Effector CD8-positive, alpha-beta T cell (primary cell): Measurements from ENCODE around the gene ITSN1.
"Not testable (repeated sequence)": the region's sequence is repeated elsewhere in the genome, so short reads cannot be mapped to it uniquely, and the experiment has no call there.

Experiments
- DNase-seq: peaks from one replicate; lab custom pipeline; 2025; lab: John Stamatoyannopoulos, UW

Gene ITSN1

GRCh38 chr21:33770542-33770941 is 128.2 kb downstream of the ITSN1 start:
- no peak for DNase-seq

GRCh38 chr21:33771976-33772375 is 129.7 kb downstream of the ITSN1 start:
- no peak for DNase-seq

- no peak for DNase-seq
These were observed 132.2 kb downstream of the ITSN1 start for GRCh38 chr21:33774551-33774950.

DNA sequence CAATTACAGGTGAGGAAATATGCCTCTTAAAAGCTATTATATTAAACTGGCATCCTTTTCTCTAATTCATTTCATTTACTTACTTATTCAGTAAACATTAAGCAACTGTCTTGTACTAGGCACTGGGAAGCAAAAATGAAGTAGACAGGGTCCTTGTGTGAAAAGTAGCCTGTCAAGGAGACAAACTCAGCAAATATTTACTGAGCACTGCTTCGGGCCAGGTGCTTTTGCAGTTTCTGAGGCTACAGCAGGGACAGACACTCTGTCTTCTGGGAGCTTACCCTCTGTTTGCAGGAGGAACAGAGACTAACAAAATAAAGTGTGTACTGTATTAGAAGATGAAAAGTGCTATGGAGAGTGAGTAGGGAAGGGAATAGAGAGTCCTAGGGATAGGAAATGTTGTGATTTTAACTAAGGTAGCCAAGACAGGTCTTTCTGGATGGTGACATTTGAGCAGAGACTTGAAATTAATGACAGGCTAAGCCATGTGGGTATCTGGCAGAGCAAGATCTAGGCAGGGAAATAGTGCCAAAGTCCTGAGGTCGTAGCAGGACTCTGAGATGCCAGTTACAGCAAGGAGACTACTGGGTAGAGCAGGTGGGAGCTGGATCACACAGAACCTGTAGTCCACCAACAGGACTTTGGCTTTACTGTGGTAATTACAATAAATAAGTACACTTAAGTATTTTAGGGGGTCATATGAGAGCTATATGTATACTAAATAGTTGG is 133.0 kb downstream of the ITSN1 start:
- no peak for DNase-seq

DNA sequence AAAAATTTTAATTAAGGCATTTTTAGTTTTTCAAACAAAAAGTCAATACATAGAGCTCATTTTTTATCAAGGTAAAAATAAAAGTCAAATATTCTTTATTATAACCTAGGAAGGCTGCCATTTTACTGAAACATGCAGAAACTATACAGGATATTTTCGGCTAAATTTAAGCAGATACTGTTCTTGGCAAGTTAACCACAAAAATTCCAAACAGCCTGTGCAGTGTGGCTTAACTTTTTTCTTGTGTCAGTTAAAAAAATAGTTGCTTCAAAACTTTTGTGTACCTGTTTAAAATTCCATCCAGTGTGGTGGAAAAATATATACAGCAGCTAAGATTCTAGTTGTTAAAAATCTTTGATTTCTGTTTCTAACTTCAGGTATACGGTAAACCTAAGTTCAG is 138.3 kb downstream of the ITSN1 start:
- DNase-seq, result no peak

GRCh38 chr21:33781121-33781520 is 138.8 kb downstream of the ITSN1 start:
- no peak for DNase-seq

GRCh38 chr21:33783187-33783979 is 141.1 kb downstream of the ITSN1 start:
- no peak for DNase-seq

- no peak for DNase-seq
These were observed 145.1 kb downstream of the ITSN1 start for GRCh38 chr21:33787431-33787830.

DNA sequence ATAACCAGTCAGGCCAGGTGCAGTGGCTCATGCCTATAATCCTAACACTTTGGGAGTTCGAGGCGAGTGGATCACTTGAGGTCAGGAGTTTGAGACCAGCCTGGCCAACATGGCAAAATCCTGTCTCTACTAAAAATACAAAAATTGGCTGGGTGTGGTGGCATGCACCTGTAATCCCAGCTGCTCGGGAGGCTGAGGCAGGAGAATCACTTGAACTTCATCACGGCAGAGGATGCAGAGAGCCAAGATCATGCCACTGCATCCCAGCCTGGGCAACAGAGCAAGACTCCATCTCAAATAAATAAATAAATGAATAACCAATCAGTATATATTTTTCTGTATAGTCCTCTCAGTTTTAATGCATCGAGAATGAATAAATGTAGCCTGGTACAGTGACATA is 146.1 kb downstream of the ITSN1 start:
- DNase-seq, result not testable (repeated sequence)

GRCh38 chr21:33789697-33790096 is 147.4 kb downstream of the ITSN1 start:
- no peak for DNase-seq

- no peak for DNase-seq
These were observed 148.8 kb downstream of the ITSN1 start for GRCh38 chr21:33791073-33791472.

DNA sequence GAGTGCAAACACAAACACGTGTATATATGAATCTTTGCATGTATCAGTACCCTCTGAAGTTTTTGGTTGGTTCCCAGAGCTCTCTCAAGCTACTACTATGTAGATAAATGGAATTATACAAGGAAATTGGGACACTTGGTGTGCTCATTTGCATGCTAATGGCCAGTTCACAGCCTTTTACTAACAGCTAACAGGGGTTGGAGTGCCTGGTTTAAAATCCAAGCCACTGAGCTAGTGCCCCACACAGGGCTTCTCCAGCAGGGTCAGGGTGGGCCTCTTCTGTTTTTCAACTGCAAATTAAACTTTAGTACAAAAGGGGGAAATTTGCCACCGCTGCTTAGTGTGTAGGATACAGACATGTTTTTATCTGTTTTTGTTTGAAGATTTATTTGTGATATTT is 152.3 kb downstream of the ITSN1 start:
- DNase-seq, result no peak

- no peak for DNase-seq
These were observed 155.3 kb downstream of the ITSN1 start for GRCh38 chr21:33797565-33797964.

DNA sequence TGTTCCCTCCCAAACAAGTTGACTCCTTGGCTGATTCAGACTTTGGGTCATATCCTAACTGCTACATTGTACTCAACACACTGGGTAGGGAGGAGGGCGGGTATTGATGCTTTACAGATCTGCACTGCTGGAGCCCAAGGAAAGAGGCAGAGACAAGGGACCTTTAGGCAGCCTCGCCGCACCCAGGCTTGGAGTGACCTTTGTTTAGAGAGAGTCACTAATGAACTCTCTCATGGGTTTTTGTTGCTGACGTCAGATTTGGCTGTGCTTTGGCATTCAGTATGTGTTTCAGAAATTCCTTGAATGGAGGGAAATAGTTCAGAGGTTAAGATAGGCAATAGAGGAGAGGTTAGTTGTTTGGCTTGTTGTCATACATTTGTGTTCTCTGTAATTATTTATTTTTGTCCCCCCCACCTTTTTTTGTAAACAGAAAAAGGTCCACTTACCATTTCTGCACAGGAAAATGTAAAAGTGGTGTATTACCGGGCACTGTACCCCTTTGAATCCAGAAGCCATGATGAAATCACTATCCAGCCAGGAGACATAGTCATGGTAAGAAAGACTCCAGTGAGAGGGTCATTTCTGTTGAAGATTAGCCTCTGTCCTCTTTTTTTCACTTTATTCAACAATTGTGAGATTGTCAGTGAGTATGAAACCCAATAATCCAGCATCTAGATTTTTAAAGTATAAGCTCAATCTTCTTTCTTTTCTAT is 157.2 kb downstream of the ITSN1 start:
- no peak for DNase-seq

DNA sequence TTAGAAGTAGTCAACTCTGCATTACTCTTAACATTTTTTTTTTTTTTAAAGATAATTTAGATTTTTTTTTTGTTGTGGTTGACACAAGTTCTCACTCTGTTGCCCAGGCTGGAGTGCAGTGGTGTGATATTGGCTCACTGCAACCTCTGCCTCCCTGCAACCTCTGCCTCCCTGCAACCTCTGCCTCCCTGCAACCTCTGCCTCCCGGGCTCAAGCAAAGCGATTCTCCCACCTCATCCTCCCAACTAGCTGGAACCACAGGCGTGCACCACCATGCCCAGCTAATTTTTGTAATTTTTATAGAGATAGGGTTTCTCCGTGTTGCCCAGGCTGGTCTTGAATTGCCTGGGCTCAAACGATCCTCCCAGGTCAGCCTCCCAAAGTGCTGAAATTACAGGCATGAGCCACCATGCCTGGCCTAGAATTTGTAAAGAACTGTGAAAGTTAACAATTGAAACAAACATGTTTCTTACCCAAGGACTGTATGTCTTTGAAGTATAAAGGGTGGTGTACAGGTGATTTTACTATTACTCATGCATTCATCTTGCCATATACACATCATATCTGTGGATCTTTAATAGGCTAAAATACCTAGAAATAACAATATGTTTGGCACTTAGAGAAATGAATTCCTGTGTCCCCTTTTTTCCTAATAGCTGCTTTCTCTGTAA is 158.6 kb downstream of the ITSN1 start:
- DNase-seq, result no peak

DNA sequence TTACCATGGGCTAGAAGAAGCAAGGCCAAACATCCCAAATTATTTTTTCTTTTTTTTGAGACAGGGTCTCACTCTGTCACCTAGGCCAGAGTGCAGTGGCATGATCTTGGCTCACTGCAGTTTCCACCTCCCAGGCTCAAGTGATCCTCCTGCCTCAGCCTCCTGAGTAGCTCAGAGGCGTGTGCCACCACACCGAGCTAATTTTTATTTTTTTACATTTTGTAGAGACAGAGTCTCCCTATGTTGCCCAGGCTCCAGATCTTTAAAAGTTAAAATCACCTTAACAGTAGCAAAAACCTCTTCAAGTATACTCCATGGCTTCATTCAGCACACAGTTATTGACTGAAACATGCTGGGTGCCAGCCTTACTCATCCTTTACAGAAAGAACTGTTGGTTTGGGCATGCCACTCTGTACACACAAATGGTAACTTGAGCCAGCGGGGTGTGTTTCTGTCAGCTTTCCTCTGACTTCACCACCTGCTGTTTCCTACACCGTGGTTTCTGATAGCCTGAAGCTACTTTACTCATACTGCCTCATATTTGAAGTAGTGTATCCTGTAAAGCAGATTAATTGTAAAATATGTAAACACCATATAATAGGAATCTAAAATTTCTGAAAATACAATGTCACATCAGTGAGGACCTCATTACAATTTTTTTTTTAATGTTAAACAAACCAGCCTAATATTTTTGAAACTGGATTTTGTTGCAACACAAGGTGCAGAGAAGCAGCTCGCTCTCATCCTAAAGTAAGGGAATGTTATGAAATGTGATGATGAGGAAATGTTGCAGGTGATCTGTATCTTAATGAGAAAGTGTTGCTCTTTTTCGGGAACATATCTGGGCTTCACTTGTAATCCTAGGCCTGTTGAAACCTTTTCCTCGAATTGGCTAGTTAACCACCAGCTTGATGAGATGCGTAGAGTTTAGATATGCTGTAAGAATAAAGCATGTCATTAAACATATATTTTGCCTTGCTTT is 159.4 kb downstream of the ITSN1 start:
- no peak for DNase-seq

- DNase-seq, result no peak
These were observed 160.2 kb downstream of the ITSN1 start for GRCh38 chr21:33802481-33802880.

- DNase-seq, result no peak
These were observed 166.5 kb downstream of the ITSN1 start for GRCh38 chr21:33808715-33809367.

GRCh38 chr21:33810766-33811165 is 168.5 kb downstream of the ITSN1 start:
- DNase-seq, result no peak
